Esophagus muscularis mucosa (tissue), 4 donors: Measurements from ENCODE around the gene IFNW1. TPM values are rescaled to one million over a fixed set of nuclear protein-coding genes. Genes with fewer than 3 reads are reported as not detected.
A peak's percentile ranks its signal among the peaks of the same experiment; 100 is the strongest.
"Not testable (repeated sequence)": the region's sequence is repeated elsewhere in the genome, so short reads cannot be mapped to it uniquely, and the experiment has no call there.

Experiments
- DNase-seq: peaks from one replicate; pipeline ENCODE4 v3.0.0-alpha.2; 2017; ENCODE audit errors: extremely low spot score
- H3K27ac ChIP-seq, 4 donors: fragments of 200-600 bp; sonication (generic); replicated peaks in 1 of 4; 1 replicate in 3 of 4; 2 replicates in 1 of 4; pipeline ENCODE4 v1.5.1; 2016 to 2019; ENCODE audit warnings: mild to moderate bottlenecking in 1 of 4
- H3K27me3 ChIP-seq, 4 donors: fragments of 200-600 bp; sonication (generic); one replicate each; pipeline versions ENCODE4 v1.5.1 to v1.6.0; 2016 to 2019
- H3K36me3 ChIP-seq, 4 donors: fragments of 200-600 bp; sonication (generic); one replicate each; pipeline ENCODE4 v1.5.1; 2016 to 2019
- H3K4me1 ChIP-seq, 4 donors: fragments of 200-600 bp; sonication (generic); one replicate each; pipeline ENCODE4 v1.5.1; 2016 to 2019
- H3K4me3 ChIP-seq, 4 donors: fragments of 200-600 bp; sonication (generic); 1 replicate in 2 of 4; 2 replicates in 2 of 4; pipeline ENCODE4 v1.5.1; 2016 to 2019; ENCODE audit warnings: mild to moderate bottlenecking in 4 of 4, moderate library complexity in 1 of 4
- H3K9me3 ChIP-seq, 4 donors: fragments of 200-600 bp; sonication (generic); 1 replicate in 3 of 4; 2 replicates in 1 of 4; pipeline ENCODE4 v1.5.1; 2016 to 2019
- CTCF ChIP-seq, 3 experiments: fragments of 200-600 bp in 2 of 3; fragments of 450-650 bp in 1 of 3; sonication (generic) in 2 of 3; IDR thresholded peaks; one replicate each; pipeline ENCODE4 v1.5.1; 2017 to 2019; ENCODE audit warnings: antibody characterized with exemption in 3 of 3, mild to moderate bottlenecking in 2 of 3, moderate library complexity in 1 of 3
- EP300 ChIP-seq: sonication (generic); formaldehyde crosslinking; IDR thresholded peaks from one replicate; pipeline ENCODE4 v1.6.1; 2017; ENCODE audit warnings: antibody characterized with exemption
- POLR2A ChIP-seq: fragments of 450-650 bp; IDR thresholded peaks from one replicate; pipeline ENCODE4 v1.6.1; 2017; ENCODE audit warnings: antibody characterized with exemption, moderate library complexity, mild to moderate bottlenecking, low read depth
- POLR2AphosphoS5 ChIP-seq, 2 donors: sonication (generic); formaldehyde crosslinking; IDR thresholded peaks; one replicate each; pipeline ENCODE4 v1.6.1; 2017; ENCODE audit warnings: antibody characterized with exemption in 2 of 2
- WGBS: methylation state at CpG from one replicate; pipeline ENCODE4 v1.1.5; 2018; 5-methylcytosine and 5-hydroxymethylcytosine counted together
- intact Hi-C: fragments of 100-400 bp; cut with DNase I; formaldehyde crosslinking; loops from one replicate; pipeline ENCODE4 v1.15.1; 2023
- total RNA-seq, 4 donors: library from RNA; depleted of rRNA; stranded (reverse); fragments of >200 nt; gene quantifications; one replicate each; pipeline versions ENCODE4 v1.1.0 to v1.2.1, GENCODE V29; 2016

IFNW1 gene
- not detected for total RNA-seq

- Histone ChIP-seq H3K27me3 (no peaks in the 10 kb centered on the region), H3K9me3 (no peaks in the 10 kb centered on the region), H3K36me3 (no peaks in the 10 kb centered on the region), H3K4me1 (no peaks in the 10 kb centered on the region), H3K4me3 (no peak within 1 kb of the TSS), H3K27ac (no peak within 1 kb of the TSS)
- 38% methylated on average over 1 of the region's 1 CpG for WGBS
- DNase-seq: no peak
- no peak for TF ChIP-seq EP300
- TF ChIP-seq POLR2A: no peak
- no peak for TF ChIP-seq CTCF (IDR thresholded peaks at IDR 0.05)
- no peak for TF ChIP-seq POLR2AphosphoS5 (IDR thresholded peaks at IDR 0.05)
- intact Hi-C loops: no loop called here
Measured at GRCh38 chr9:21141427-21141882, at the start of gene IFNW1. Gene IFNW1, minus strand, starts transcription at chr9:21141832. Its CDS starts 262 bp downstream, at chr9:21141570.

DNA sequence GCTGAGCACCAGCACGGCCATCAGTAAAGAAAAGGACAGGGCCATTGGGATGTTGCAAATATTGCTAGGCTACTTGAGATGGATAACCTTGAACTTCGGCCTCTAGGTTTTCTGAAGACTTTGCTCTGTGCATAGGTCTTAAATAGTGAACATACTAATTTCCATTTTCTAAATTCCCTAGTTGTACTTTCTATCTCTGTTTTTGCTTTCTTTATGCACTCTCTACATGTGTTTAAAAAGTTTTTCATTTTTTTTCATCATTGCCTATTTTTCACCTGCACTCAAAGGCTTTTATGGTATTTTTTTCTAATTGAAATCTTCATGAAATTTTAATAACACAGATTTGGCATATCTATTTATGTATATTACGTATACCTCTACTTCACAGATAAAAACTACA lies 45.9 kb upstream of the IFNW1 start, which contains the start of gene IFNA4:
Gene IFNA4, minus strand, starts transcription at position 101 of the 400 bp plus-strand sequence. Its CDS starts 56 bp downstream, at position 45.
- not testable (repeated sequence) for H3K27ac ChIP-seq, H3K4me1 ChIP-seq, H3K27me3 ChIP-seq, H3K36me3 ChIP-seq, H3K4me3 ChIP-seq, H3K9me3 ChIP-seq, DNase-seq
- WGBS: 89% methylated on average over 3 of the region's 3 CpGs
- intact Hi-C loops: loop anchor here (10.0 kb wide), 1 partner anchor 53 kb away; no protein-coding TSS in a partner anchor

DNA sequence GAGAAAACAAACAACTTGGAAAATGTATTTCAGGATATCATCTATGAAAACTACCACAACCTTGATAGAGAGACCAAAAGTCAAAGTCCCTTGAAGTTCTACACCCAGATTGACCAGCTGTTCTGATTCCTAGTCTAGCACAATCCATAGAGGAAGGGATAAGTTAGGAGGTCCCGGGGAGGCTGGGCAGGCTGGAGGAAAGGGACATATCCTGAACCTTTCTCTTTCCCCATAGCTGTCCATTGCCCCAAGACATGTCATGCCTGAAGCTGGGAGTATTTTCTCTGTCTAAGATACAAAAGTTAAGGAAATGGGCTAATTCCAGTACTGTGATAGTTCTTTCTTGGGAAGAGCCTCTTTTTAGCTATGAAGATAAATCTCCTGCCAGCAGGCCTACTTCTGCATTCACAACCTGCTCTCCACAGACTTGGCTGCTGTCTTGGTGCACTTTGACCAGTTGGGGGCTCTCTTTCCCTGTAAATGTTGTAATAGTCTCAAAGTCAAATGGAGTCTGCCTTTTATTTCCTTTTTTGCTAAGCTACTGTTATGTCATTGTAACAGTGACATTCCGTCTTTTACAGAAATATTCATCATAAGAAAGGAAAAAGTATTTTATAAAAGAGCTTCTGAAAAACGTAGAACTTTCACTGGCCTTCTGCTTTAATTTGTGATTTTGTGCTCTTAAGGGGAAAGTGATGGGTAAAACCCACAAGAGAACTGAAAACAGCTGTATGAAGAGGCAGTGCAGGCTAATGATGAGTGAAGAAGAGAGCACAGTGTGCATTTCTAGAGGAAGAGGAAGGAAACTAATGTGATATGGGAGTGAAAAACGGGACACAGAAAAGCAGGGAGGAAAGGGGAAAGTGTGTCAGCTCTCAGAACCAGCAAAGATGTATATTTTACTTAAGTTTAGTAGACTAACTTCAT lies 41.4 kb upstream of the IFNW1 start:
- peak in 1 of 3 experiments; percentile 37 for TF ChIP-seq CTCF (IDR thresholded peaks at IDR 0.05)
- not testable (repeated sequence) for H3K4me3 ChIP-seq, H3K36me3 ChIP-seq, H3K9me3 ChIP-seq, DNase-seq, H3K27ac ChIP-seq, H3K4me1 ChIP-seq, H3K27me3 ChIP-seq
- intact Hi-C loops: loop anchor here (10.0 kb wide), 1 partner anchor 48 kb away; no protein-coding TSS in a partner anchor
- WGBS: 34% methylated on average over 4 of the region's 4 CpGs

GRCh38 chr9:21174671-21175070 lies 33.0 kb upstream of the IFNW1 start:
- no peaks in the 10 kb centered on the region for H3K36me3 ChIP-seq
- DNase-seq: no peak
- no peak overlapping the region for H3K4me3 ChIP-seq
- H3K4me1 ChIP-seq: no peaks in the 10 kb centered on the region
- 80% methylated on average over 2 of the region's 2 CpGs for WGBS
- no peak overlapping the region for H3K27ac ChIP-seq
- TF ChIP-seq CTCF (IDR thresholded peaks at IDR 0.05) (no peak), POLR2A (no peak), EP300 (no peak), POLR2AphosphoS5 (IDR thresholded peaks at IDR 0.05) (no peak)
- no peaks in the 10 kb centered on the region for H3K27me3 ChIP-seq
- intact Hi-C loops: no loop called here
- H3K9me3 ChIP-seq: no peaks in the 10 kb centered on the region

- intact Hi-C loops: no loop called here
- DNase-seq: no peak
- no peaks in the 10 kb centered on the region for H3K9me3 ChIP-seq
- no peaks in the 10 kb centered on the region for H3K27me3 ChIP-seq
- TF ChIP-seq CTCF (IDR thresholded peaks at IDR 0.05) (no peak), POLR2AphosphoS5 (IDR thresholded peaks at IDR 0.05) (no peak), POLR2A (no peak), EP300 (no peak)
- no peaks in the 10 kb centered on the region for H3K4me1 ChIP-seq
- no peaks in the 10 kb centered on the region for H3K36me3 ChIP-seq
- H3K27ac ChIP-seq: no peak overlapping the region
- no peak overlapping the region for H3K4me3 ChIP-seq
- WGBS: 80% methylated on average over 3 of the region's 3 CpGs
Measured at GRCh38 chr9:21172156-21172555, 30.5 kb upstream of the IFNW1 start.
